Measurements from ENCODE around the gene FZD10. TPM values are rescaled to one million over a fixed set of nuclear protein-coding genes. Genes with fewer than 3 reads are reported as not detected.

The FZD10 gene
- 10.3 TPM for polyA plus RNA-seq (2013, experiment 1 of 2)
- polyA plus RNA-seq (2013, experiment 2 of 2) = 14.8 TPM

- H3K4me3 ChIP-seq (ENCODE audit: low read length) = peak within 1 kb of the TSS; percentile 51
- no peaks in the 10 kb centered on the region for H3K36me3 ChIP-seq (ENCODE audit: insufficient read depth, low read length)
- WGBS = under 1% methylated on average over 51 of the region's 51 CpGs
- H3K9ac ChIP-seq (ENCODE audit: low read depth, low read length) = no peak within 1 kb of the TSS; the same call in 1 of the 2 replicates
- peak within 1 kb of the TSS; percentile 71; the same call in 1 of the 2 replicates for H3K27ac ChIP-seq (ENCODE audit: low read depth, low read length)
- no peaks in the 10 kb centered on the region for H3K9me3 ChIP-seq (ENCODE audit: insufficient read depth, low read depth, low read length)
- H3K4me1 ChIP-seq (ENCODE audit: insufficient read depth, low read length) = peaks cover 58% of the 10 kb centered on the region
- H3K27me3 ChIP-seq (ENCODE audit: insufficient read depth, low read length) = peaks cover 97% of the 10 kb centered on the region
Observed at GRCh38 chr12:130162267-130162666, at the start of gene FZD10. FZD10 (plus strand) TSS chr12:130162464; CDS start chr12:130162943, 479 bp downstream.

- Histone ChIP-seq H3K4me1 (ENCODE audit: insufficient read depth, low read length) (0 out of 2 replicates have a peak, but pooled peaks cover 5% of the 10 kb centered on the region), H3K27ac (ENCODE audit: low read depth, low read length) (no peak overlapping the region), H3K4me3 (ENCODE audit: low read length) (no peak overlapping the region), H3K27me3 (ENCODE audit: insufficient read depth, low read length) (peaks cover 14% of the 10 kb centered on the region; the same call in 1 of the 2 replicates), H3K36me3 (ENCODE audit: insufficient read depth, low read length) (no peaks in the 10 kb centered on the region), H3K9ac (ENCODE audit: low read depth, low read length) (no peak overlapping the region), H3K9me3 (ENCODE audit: insufficient read depth, low read depth, low read length) (no peaks in the 10 kb centered on the region)
- WGBS = 92% methylated on average over 20 of the region's 20 CpGs
Observed at GRCh38 chr12:130114952-130115351, 47.3 kb upstream of the FZD10 start.

- 95% methylated on average over 8 of the region's 8 CpGs for WGBS
- no peaks in the 10 kb centered on the region for H3K9me3 ChIP-seq (ENCODE audit: insufficient read depth, low read depth, low read length)
- no peak overlapping the region for H3K4me3 ChIP-seq (ENCODE audit: low read length)
- H3K27me3 ChIP-seq (ENCODE audit: insufficient read depth, low read length) = peaks cover 8% of the 10 kb centered on the region; the same call in 1 of the 2 replicates
- H3K4me1 ChIP-seq (ENCODE audit: insufficient read depth, low read length) = peaks cover 5% of the 10 kb centered on the region; the same call in 1 of the 2 replicates
- no peak overlapping the region for H3K9ac ChIP-seq (ENCODE audit: low read depth, low read length)
- no peaks in the 10 kb centered on the region for H3K36me3 ChIP-seq (ENCODE audit: insufficient read depth, low read length)
- no peak overlapping the region for H3K27ac ChIP-seq (ENCODE audit: low read depth, low read length)
Observed at GRCh38 chr12:130115646-130116045, 46.6 kb upstream of the FZD10 start.

GRCh38 chr12:130116791-130117190 is 45.5 kb upstream of the FZD10 start:
- Histone ChIP-seq H3K4me3 (ENCODE audit: low read length) (no peak overlapping the region), H3K9me3 (ENCODE audit: insufficient read depth, low read depth, low read length) (no peaks in the 10 kb centered on the region), H3K27me3 (ENCODE audit: insufficient read depth, low read length) (peaks cover 6% of the 10 kb centered on the region; the same call in 1 of the 2 replicates), H3K9ac (ENCODE audit: low read depth, low read length) (no peak overlapping the region), H3K36me3 (ENCODE audit: insufficient read depth, low read length) (no peaks in the 10 kb centered on the region), H3K4me1 (ENCODE audit: insufficient read depth, low read length) (peaks cover 8% of the 10 kb centered on the region; the same call in 1 of the 2 replicates), H3K27ac (ENCODE audit: low read depth, low read length) (no peak overlapping the region)
- WGBS = 70% methylated on average over 6 of the region's 6 CpGs

- Histone ChIP-seq H3K36me3 (ENCODE audit: insufficient read depth, low read length) (no peaks in the 10 kb centered on the region), H3K9ac (ENCODE audit: low read depth, low read length) (no peak overlapping the region), H3K4me1 (ENCODE audit: insufficient read depth, low read length) (peaks cover 8% of the 10 kb centered on the region; the same call in 1 of the 2 replicates), H3K27me3 (ENCODE audit: insufficient read depth, low read length) (peaks cover 6% of the 10 kb centered on the region; the same call in 1 of the 2 replicates), H3K4me3 (ENCODE audit: low read length) (no peak overlapping the region), H3K27ac (ENCODE audit: low read depth, low read length) (no peak overlapping the region), H3K9me3 (ENCODE audit: insufficient read depth, low read depth, low read length) (no peaks in the 10 kb centered on the region)
- WGBS = 78% methylated on average over 7 of the region's 7 CpGs
Observed at GRCh38 chr12:130117233-130117632, 45.0 kb upstream of the FZD10 start.

GRCh38 chr12:130117701-130118100 is 44.6 kb upstream of the FZD10 start:
- Histone ChIP-seq H3K4me3 (ENCODE audit: low read length) (no peak overlapping the region), H3K9me3 (ENCODE audit: insufficient read depth, low read depth, low read length) (no peaks in the 10 kb centered on the region), H3K36me3 (ENCODE audit: insufficient read depth, low read length) (no peaks in the 10 kb centered on the region), H3K27ac (ENCODE audit: low read depth, low read length) (no peak overlapping the region), H3K27me3 (ENCODE audit: insufficient read depth, low read length) (peaks cover 6% of the 10 kb centered on the region; the same call in 1 of the 2 replicates), H3K4me1 (ENCODE audit: insufficient read depth, low read length) (peaks cover 8% of the 10 kb centered on the region; the same call in 1 of the 2 replicates), H3K9ac (ENCODE audit: low read depth, low read length) (no peak overlapping the region)
- 77% methylated on average over 5 of the region's 5 CpGs for WGBS

GRCh38 chr12:130118181-130118580 is 44.1 kb upstream of the FZD10 start:
- WGBS = 94% methylated on average over 6 of the region's 6 CpGs
- H3K4me1 ChIP-seq (ENCODE audit: insufficient read depth, low read length) = peaks cover 8% of the 10 kb centered on the region; the same call in 1 of the 2 replicates
- H3K9me3 ChIP-seq (ENCODE audit: insufficient read depth, low read depth, low read length) = no peaks in the 10 kb centered on the region
- no peak overlapping the region for H3K27ac ChIP-seq (ENCODE audit: low read depth, low read length)
- H3K4me3 ChIP-seq (ENCODE audit: low read length) = no peak overlapping the region
- no peak overlapping the region for H3K9ac ChIP-seq (ENCODE audit: low read depth, low read length)
- peaks cover 6% of the 10 kb centered on the region; the same call in 1 of the 2 replicates for H3K27me3 ChIP-seq (ENCODE audit: insufficient read depth, low read length)
- H3K36me3 ChIP-seq (ENCODE audit: insufficient read depth, low read length) = no peaks in the 10 kb centered on the region

- H3K4me1 ChIP-seq (ENCODE audit: insufficient read depth, low read length) = peaks cover 8% of the 10 kb centered on the region; the same call in 1 of the 2 replicates
- H3K9me3 ChIP-seq (ENCODE audit: insufficient read depth, low read depth, low read length) = no peaks in the 10 kb centered on the region
- no peak overlapping the region for H3K4me3 ChIP-seq (ENCODE audit: low read length)
- H3K36me3 ChIP-seq (ENCODE audit: insufficient read depth, low read length) = no peaks in the 10 kb centered on the region
- no peak overlapping the region for H3K9ac ChIP-seq (ENCODE audit: low read depth, low read length)
- no peak overlapping the region for H3K27ac ChIP-seq (ENCODE audit: low read depth, low read length)
- no peaks in the 10 kb centered on the region; the same call in 1 of the 2 replicates for H3K27me3 ChIP-seq (ENCODE audit: insufficient read depth, low read length)
- 92% methylated on average over 24 of the region's 27 CpGs for WGBS
Observed at GRCh38 chr12:130119241-130119861, 42.9 kb upstream of the FZD10 start.

GRCh38 chr12:130120012-130120805 is 42.1 kb upstream of the FZD10 start:
- H3K4me3 ChIP-seq (ENCODE audit: low read length) = no peak overlapping the region
- no peaks in the 10 kb centered on the region for H3K36me3 ChIP-seq (ENCODE audit: insufficient read depth, low read length)
- H3K9me3 ChIP-seq (ENCODE audit: insufficient read depth, low read depth, low read length) = no peaks in the 10 kb centered on the region
- H3K27ac ChIP-seq (ENCODE audit: low read depth, low read length) = no peak overlapping the region
- H3K27me3 ChIP-seq (ENCODE audit: insufficient read depth, low read length) = no peaks in the 10 kb centered on the region; the same call in 1 of the 2 replicates
- H3K9ac ChIP-seq (ENCODE audit: low read depth, low read length) = no peak overlapping the region
- 82% methylated on average over 31 of the region's 31 CpGs for WGBS
- H3K4me1 ChIP-seq (ENCODE audit: insufficient read depth, low read length) = peaks cover 8% of the 10 kb centered on the region; the same call in 1 of the 2 replicates

GRCh38 chr12:130121226-130122000 is 40.9 kb upstream of the FZD10 start:
- no peaks in the 10 kb centered on the region for H3K36me3 ChIP-seq (ENCODE audit: insufficient read depth, low read length)
- no peak overlapping the region for H3K9ac ChIP-seq (ENCODE audit: low read depth, low read length)
- no peak overlapping the region for H3K27ac ChIP-seq (ENCODE audit: low read depth, low read length)
- H3K27me3 ChIP-seq (ENCODE audit: insufficient read depth, low read length) = no peaks in the 10 kb centered on the region; the same call in 1 of the 2 replicates
- no peak overlapping the region for H3K4me3 ChIP-seq (ENCODE audit: low read length)
- peaks cover 8% of the 10 kb centered on the region; the same call in 1 of the 2 replicates for H3K4me1 ChIP-seq (ENCODE audit: insufficient read depth, low read length)
- WGBS = 86% methylated on average over 11 of the region's 11 CpGs
- no peaks in the 10 kb centered on the region for H3K9me3 ChIP-seq (ENCODE audit: insufficient read depth, low read depth, low read length)
